K562 (cell line): ENCODE measurements around the gene CCDC171. TPM values are rescaled to one million over a fixed set of nuclear protein-coding genes. Genes with fewer than 3 reads are reported as not detected.

Experiments
- ATAC-seq: fragments of 200-7000 bp; cut with Tn5 transposase; 3 replicates; pipeline ENCODE4 v1.9.1; 2020; ENCODE audit warnings: moderate library complexity
- BruUV-seq: library from RNA; stranded (reverse); fragments of 400-500 nt; replicated peaks from 2 replicates; lab custom pipeline; 2021; lab: Mats Ljungman, UMichigan
- CTCF ChIA-PET: fragments of 300-600 bp; formaldehyde crosslinking; extraction: SDS; loops from one replicate; lab custom pipeline; 2021; ENCODE audit warnings: low intra/inter-chr PET ratio; lab: Yijun Ruan, JAX
- POLR2A ChIA-PET: fragments of 300-600, 350-650 bp; sonication (Branson Sonifier 250); formaldehyde crosslinking; extraction: SDS; loops from one replicate; lab custom pipeline; 2021; ENCODE audit warnings: antibody characterized with exemption, inconsistent platforms; lab: Yijun Ruan, JAX
- DNase-seq, 4 experiments: peaks; one replicate each; pipeline versions ENCODE4 v3.0.0 to v3.0.0-alpha.2; 2011 to 2018; ENCODE audit warnings: low spot score in 3 of 4, mixed read lengths in 3 of 4; ENCODE audit errors: extremely low read depth in 1 of 4
- FAIRE-seq: peaks from 2 replicates; lab custom pipeline; 2011; peaks lifted over from hg19 to GRCh38; lab: Jason Lieb, UNC
- H2AFZ ChIP-seq: 2 replicates; pipeline ENCODE4 v1.6.0; 2011; ENCODE audit warnings: low read depth, low read length, control low read depth, inconsistent platforms
- H3K27ac ChIP-seq: fragments of 200-600 bp; 3 replicates; pipeline ENCODE4 v1.8.0; 2011; ENCODE audit warnings: low read depth, mild to moderate bottlenecking, control low read depth, inconsistent platforms, low read length, moderate library complexity, mixed read lengths; ENCODE audit errors: extremely low read depth
- H3K27me3 ChIP-seq, 2 experiments: fragments of 300-600 bp in 1 of 2; 2 replicates in 1 of 2; 3 replicates in 1 of 2; pipeline versions ENCODE4 v1.6.0 to v1.8.0; 2011; ENCODE audit warnings: inconsistent platforms in 2 of 2, low read length in 2 of 2, mild to moderate bottlenecking in 1 of 2, mixed read lengths in 1 of 2, moderate library complexity in 1 of 2; ENCODE audit not compliant: control insufficient read depth in 2 of 2, insufficient read depth in 2 of 2
- H3K36me3 ChIP-seq: fragments of 300-600 bp; 3 replicates; pipeline ENCODE4 v1.8.0; 2011; ENCODE audit warnings: mild to moderate bottlenecking, low read length, inconsistent platforms; ENCODE audit not compliant: control insufficient read depth, insufficient read depth
- H3K4me1 ChIP-seq, 2 experiments: fragments of 200-600 bp in 1 of 2; replicated peaks in 1 of 2; 2 replicates in 1 of 2; 3 replicates in 1 of 2; pipeline versions ENCODE4 v1.5.1 to v1.8.0; 2011; ENCODE audit warnings: inconsistent platforms in 2 of 2, low read length in 2 of 2, mild to moderate bottlenecking in 1 of 2, mixed read lengths in 1 of 2, moderate library complexity in 1 of 2; ENCODE audit not compliant: control insufficient read depth in 2 of 2, insufficient read depth in 2 of 2
- H3K4me2 ChIP-seq: 2 replicates; pipeline ENCODE4 v1.6.1; 2011; ENCODE audit warnings: low read length, control low read depth, inconsistent platforms, mixed read lengths; ENCODE audit not compliant: insufficient read depth
- H3K4me3 ChIP-seq: fragments of 200-600 bp; sonication (generic), shearing (Covaris generic); 2 replicates; pipeline ENCODE4 v1.5.1; 2016; ENCODE audit warnings: control low read depth, inconsistent platforms
- H3K79me2 ChIP-seq: fragments of 200-600 bp; 3 replicates; pipeline ENCODE4 v1.8.0; 2011; ENCODE audit warnings: low read length, inconsistent platforms; ENCODE audit not compliant: control insufficient read depth, insufficient read depth
- H3K9ac ChIP-seq, 2 experiments: 2 replicates each; pipeline versions ENCODE4 v1.6.0 to v1.6.1; 2011; ENCODE audit warnings: low read depth in 2 of 2, low read length in 2 of 2, control low read depth in 1 of 2, inconsistent platforms in 1 of 2, mild to moderate bottlenecking in 1 of 2, mixed read lengths in 1 of 2; ENCODE audit not compliant: insufficient read depth in 1 of 2
- H3K9me1 ChIP-seq: one replicate; pipeline ENCODE4 v1.6.0; 2011; ENCODE audit warnings: inconsistent platforms, mild to moderate bottlenecking, low read length, moderate library complexity; ENCODE audit not compliant: control insufficient read depth, insufficient read depth
- H3K9me3 ChIP-seq: replicated peaks from 2 replicates; pipeline ENCODE4 v1.5.1; 2011; ENCODE audit warnings: low read depth, low read length, inconsistent platforms; ENCODE audit not compliant: control insufficient read depth, insufficient read depth
- H4K20me1 ChIP-seq: replicated peaks from 2 replicates; pipeline ENCODE4 v1.6.1; 2011; ENCODE audit warnings: low read length, inconsistent platforms, mixed read lengths; ENCODE audit not compliant: control insufficient read depth, insufficient read depth
- GABPB2 ChIP-seq: fragments of 250-450 bp; sonication (Bioruptor Pico); conservative IDR thresholded peaks from 2 replicates; pipeline ENCODE4 v1.5.1; 2021; ENCODE audit warnings: mild to moderate bottlenecking
- MAFF ChIP-seq: IDR thresholded peaks from 2 replicates; pipeline ENCODE4 v1.6.1; 2012; ENCODE audit warnings: low read length, improper control_type of control experiment
- SMAD1 ChIP-seq: fragments of 150-350 bp; IDR thresholded peaks from 2 replicates; pipeline ENCODE4 v1.6.1; 2014; ENCODE audit warnings: low read length, low read depth; ENCODE audit not compliant: partially characterized antibody
- TRIM25 ChIP-seq: fragments of 450-650 bp; IDR thresholded peaks from 2 replicates; pipeline ENCODE4 v1.7.0; 2016; ENCODE audit warnings: borderline replicate concordance
- USF1 ChIP-seq: sonication (generic); formaldehyde crosslinking; IDR thresholded peaks from 2 replicates; pipeline ENCODE4 v1.9.0; 2022; ENCODE audit warnings: mild to moderate bottlenecking, missing genetic modification reagents
- ZBTB49 ChIP-seq: sonication (generic); formaldehyde crosslinking; IDR thresholded peaks from 2 replicates; pipeline ENCODE4 v1.8.0; 2022; ENCODE audit warnings: missing genetic modification reagents, mild to moderate bottlenecking, borderline replicate concordance
- ZNF24 ChIP-seq: fragments of 450-650 bp; IDR thresholded peaks from 2 replicates; pipeline ENCODE4 v1.6.1; 2016
- ZNF583 ChIP-seq: fragments of 250-450 bp; sonication (Bioruptor Pico); IDR thresholded peaks from 2 replicates; pipeline ENCODE4 v1.4.0; 2020
- ZNF592 ChIP-seq: fragments of 450-650 bp; IDR thresholded peaks from 2 replicates; pipeline ENCODE4 v1.6.1; 2017; ENCODE audit warnings: antibody characterized with exemption, mild to moderate bottlenecking
- WGBS: fragments of 100-300 bp; shearing (Covaris generic); methylation state at CpG from one replicate; pipeline ENCODE4 v1.1.6; 2016; ENCODE audit warnings: low coverage, mixed read lengths; ENCODE audit not compliant: insufficient coverage; ENCODE audit errors: missing lambda C conversion rate; 5-methylcytosine and 5-hydroxymethylcytosine counted together
- in situ Hi-C: fragments of 300-500 bp; cut with MboI; formaldehyde crosslinking; loops from 4 replicates; pipeline ENCODE4 v1.15.0; 2018; ENCODE audit warnings: inconsistent platforms, mixed read lengths
- intact Hi-C: fragments of 100-400 bp; cut with micrococcal nuclease; formaldehyde crosslinking; loops from 2 replicates; pipeline ENCODE4 v1.14.2; 2022
- polyA plus RNA-seq, 8 experiments: library from polyadenylated mRNA; depleted of rRNA in 4 of 8; stranded (reverse) in 5 of 8; unstranded in 3 of 8; fragments of >200 nt; fragmentation: Nextera tagmentation in 2 of 8; fragmentation: Illumina TruSeq in 1 of 8; extraction: Ambion mirVana in 2 of 8; extraction: Trizol in 1 of 8; gene quantifications; 2 replicates each; pipeline versions ENCODE4 v1.2.1 to v1.2.3, GENCODE V29; 2011 to 2014; ENCODE audit warnings: inconsistent platforms in 1 of 8, missing spikeins in 1 of 8
- total RNA-seq, 7 experiments: library from RNA; depleted of rRNA in 6 of 7; stranded (reverse); fragments of >200 nt in 6 of 7; fragmentation: Illumina TruSeq in 2 of 7; extraction: Trizol in 2 of 7; gene quantifications; 2 replicates each; pipeline versions ENCODE4 v1.2.1 to v1.2.3, GENCODE V29; 2011 to 2021; ENCODE audit warnings: low replicate concordance in 1 of 7

Gene CCDC171
- total and polyA plus RNA-seq, 9 of the 15 experiments (the other 6 are each of a cell fraction or from before 2014, with no cell fraction given): 0.08 to 3.8 (median 0.27) TPM

GRCh38 chr9:15570769-15571168, 17.9 kb downstream of the CCDC171 start (continued):
- no peak for TF ChIP-seq TRIM25
- TF ChIP-seq MAFF: no peak
- no peak for TF ChIP-seq ZNF24
- TF ChIP-seq, all 486 proteins: peak for 0

- POLR2A ChIA-PET: no interaction called here
- Histone ChIP-seq H3K9ac (no peak overlapping the region), H3K4me3 (no peak overlapping the region), H4K20me1 (no peaks in the 10 kb centered on the region), H3K36me3 (no peaks in the 10 kb centered on the region), H2AFZ (no peak overlapping the region), H3K79me2 (no peaks in the 10 kb centered on the region), H3K4me2 (no peak overlapping the region), H3K27ac (no peak overlapping the region), H3K9me1 (no peaks in the 10 kb centered on the region), H3K27me3 (no peaks in the 10 kb centered on the region; a peak in 1 of 5 replicates), H3K4me1 (no peaks in the 10 kb centered on the region), H3K9me3 (no peaks in the 10 kb centered on the region)
- intact Hi-C loops (no loop called here), in situ Hi-C loops (no loop called here)
- no TSS peak for BruUV-seq
- 0% methylated on average over 1 of the region's 1 CpG for WGBS
- FAIRE-seq (no peak), DNase-seq (no peak), ATAC-seq (no peak)
- CTCF ChIA-PET: no interaction called here
- TF ChIP-seq USF1 (CRISPR knock-in tag) (no peak), ZNF592 (no peak), GABPB2 (CRISPR knock-in tag) (no peak), SMAD1 (no peak), ZBTB49 (no peak), ZNF583 (CRISPR knock-in tag) (no peak)
Measured at GRCh38 chr9:15572200-15572770, 19.4 kb downstream of the CCDC171 start.
